HEK293T (cell line): ENCODE results near the gene UMAD1.

Experiments used
- FOXK2 ChIP-seq: fragments of 450-650 bp; IDR thresholded peaks from 2 replicates; pipeline ENCODE4 v1.6.1; 2016; ENCODE audit warnings: mild to moderate bottlenecking
- FOXM1 ChIP-seq: fragments of 450-650 bp; IDR thresholded peaks from 2 replicates; pipeline ENCODE4 v1.6.1; 2017; ENCODE audit warnings: mild to moderate bottlenecking, borderline replicate concordance
- HDGF ChIP-seq: fragments of 450-650 bp; IDR thresholded peaks from 2 replicates; pipeline ENCODE4 v1.6.1; 2017; ENCODE audit warnings: antibody characterized with exemption, borderline replicate concordance
- L3MBTL2 ChIP-seq: fragments of 450-650 bp; conservative IDR thresholded peaks from 2 replicates; pipeline ENCODE4 v1.6.1; 2016; ENCODE audit warnings: mild to moderate bottlenecking
- LEF1 ChIP-seq: fragments of 450-650 bp; IDR thresholded peaks from 2 replicates; pipeline ENCODE4 v1.6.1; 2017; ENCODE audit warnings: mild to moderate bottlenecking, borderline replicate concordance
- NFRKB ChIP-seq: fragments of 450-650 bp; IDR thresholded peaks from 2 replicates; pipeline ENCODE4 v1.6.1; 2016; ENCODE audit warnings: mild to moderate bottlenecking, moderate library complexity
- SP1 ChIP-seq: fragments of 450-650 bp; IDR thresholded peaks from 2 replicates; pipeline ENCODE4 v1.6.1; 2017
- SUZ12 ChIP-seq: fragments of 450-650 bp; IDR thresholded peaks from 2 replicates; pipeline ENCODE4 v1.6.1; 2016; ENCODE audit warnings: mild to moderate bottlenecking
- TF ChIP-seq, protein P1 (sequence below): fragments of 450-650 bp; IDR thresholded peaks from 2 replicates; pipeline ENCODE4 v1.6.1; 2016

DNA sequence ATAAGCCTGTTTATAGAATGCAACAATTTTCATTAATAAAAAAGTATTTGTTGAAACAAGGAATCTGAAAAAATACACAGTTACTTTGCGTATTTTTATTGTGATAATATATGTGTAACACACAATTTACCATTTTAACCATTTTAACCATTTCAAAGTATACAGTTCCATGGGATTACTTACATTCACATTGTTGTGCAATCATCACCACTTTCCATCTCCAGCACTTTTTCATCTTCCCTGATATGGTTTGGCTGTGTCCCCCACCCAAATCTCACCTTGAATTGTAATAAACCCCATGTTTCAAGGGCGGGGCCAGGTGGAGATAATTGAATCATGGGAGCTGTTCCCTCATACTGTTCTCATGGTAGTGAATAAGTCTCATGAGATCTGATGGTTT, 266.8 kb downstream of the UMAD1 start:
- TF ChIP-seq FOXM1 (no peak), SP1 (no peak), LEF1 (no peak), L3MBTL2 (no peak), HDGF (no peak), FOXK2 (no peak), NFRKB (no peak), SUZ12 (no peak)
- TF ChIP-seq, protein P1, sequence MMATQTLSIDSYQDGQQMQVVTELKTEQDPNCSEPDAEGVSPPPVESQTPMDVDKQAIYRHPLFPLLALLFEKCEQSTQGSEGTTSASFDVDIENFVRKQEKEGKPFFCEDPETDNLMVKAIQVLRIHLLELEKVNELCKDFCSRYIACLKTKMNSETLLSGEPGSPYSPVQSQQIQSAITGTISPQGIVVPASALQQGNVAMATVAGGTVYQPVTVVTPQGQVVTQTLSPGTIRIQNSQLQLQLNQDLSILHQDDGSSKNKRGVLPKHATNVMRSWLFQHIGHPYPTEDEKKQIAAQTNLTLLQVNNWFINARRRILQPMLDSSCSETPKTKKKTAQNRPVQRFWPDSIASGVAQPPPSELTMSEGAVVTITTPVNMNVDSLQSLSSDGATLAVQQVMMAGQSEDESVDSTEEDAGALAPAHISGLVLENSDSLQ: no peak
